ENCODE results near the gene NT5C2.

- TF ChIP-seq CTCF (conservative IDR thresholded peaks at IDR 0.05; ENCODE audit: low read length) (no peak), EZH2phosphoT487 (IDR thresholded peaks at IDR 0.05; ENCODE audit: borderline replicate concordance) (no peak)
These were observed 39.5 kb downstream of the NT5C2 start for GRCh38 chr10:103153302-103154197.

Measured in Loucy (cell line).